HG03095 (cell line): ENCODE measurements around the gene SPACDR.
"Not testable (repeated sequence)": the region's sequence is repeated elsewhere in the genome, so short reads cannot be mapped to it uniquely, and the experiment has no call there.

ENCODE experiments used
- ATAC-seq: cut with Tn5 transposase; IDR thresholded peaks from one replicate; pipeline ENCODE4 v1.9.1; 2021; ENCODE audit warnings: moderate library complexity; ENCODE audit not compliant: unreplicated experiment

SPACDR gene, protein sequence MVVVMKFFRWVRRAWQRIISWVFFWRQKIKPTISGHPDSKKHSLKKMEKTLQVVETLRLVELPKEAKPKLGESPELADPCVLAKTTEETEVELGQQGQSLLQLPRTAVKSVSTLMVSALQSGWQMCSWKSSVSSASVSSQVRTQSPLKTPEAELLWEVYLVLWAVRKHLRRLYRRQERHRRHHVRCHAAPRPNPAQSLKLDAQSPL

DNA sequence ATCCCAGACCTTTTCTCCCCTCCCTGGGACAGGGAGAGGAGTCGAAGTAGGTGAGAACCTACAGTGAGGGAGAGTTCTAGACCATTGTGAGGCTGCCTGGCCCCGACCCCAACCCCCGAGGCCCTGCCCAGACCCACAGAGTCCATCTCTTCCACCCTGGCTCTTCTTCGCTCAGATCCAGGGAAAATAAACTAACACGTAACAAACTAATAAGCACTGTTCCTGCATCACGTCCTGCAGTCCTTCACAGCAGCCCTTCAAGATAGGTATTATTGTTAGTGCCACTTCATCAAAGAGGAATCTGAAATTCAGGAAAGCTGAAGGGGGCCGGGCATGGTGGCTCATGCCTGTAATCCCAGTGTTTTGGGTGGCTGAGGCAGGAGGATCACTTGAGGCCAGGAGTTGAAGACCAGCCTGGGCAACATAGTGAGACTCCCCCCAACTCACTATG lies at the start of gene SPACDR:
TSS of gene SPACDR (minus strand) at position 51 of the 451 bp plus-strand sequence. CDS start 235 bp downstream, outside the sequence.
- no peak for ATAC-seq

DNA sequence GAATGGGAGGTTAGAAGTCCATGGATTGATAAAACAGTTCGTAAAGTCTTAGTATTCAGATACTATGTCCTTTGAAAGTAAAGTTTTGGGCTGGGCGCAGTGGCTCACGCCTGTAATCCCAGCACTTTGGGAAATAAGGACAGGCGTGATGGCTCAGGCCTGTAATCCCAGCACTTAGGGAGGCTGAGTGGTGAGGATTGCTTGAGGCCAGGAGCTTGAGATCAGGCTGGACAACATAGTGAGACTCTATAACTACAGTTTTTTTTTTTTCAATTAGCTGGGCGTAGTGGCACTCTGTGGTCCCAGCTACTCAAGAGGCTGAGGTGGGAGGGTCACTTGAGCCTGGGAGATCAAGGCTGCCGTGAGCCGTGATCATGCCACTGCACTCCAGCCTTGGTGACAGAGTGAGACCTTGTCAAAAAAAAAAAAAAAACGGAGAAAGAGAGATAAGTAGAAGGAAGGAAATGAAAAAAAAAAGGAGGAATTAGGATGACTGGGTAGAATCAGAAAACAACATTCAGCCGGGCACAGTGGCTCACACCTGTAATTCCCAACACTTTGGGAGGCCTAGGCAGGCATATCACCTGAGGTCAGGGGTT lies 49.3 kb upstream of the SPACDR start:
- ATAC-seq = no peak

DNA sequence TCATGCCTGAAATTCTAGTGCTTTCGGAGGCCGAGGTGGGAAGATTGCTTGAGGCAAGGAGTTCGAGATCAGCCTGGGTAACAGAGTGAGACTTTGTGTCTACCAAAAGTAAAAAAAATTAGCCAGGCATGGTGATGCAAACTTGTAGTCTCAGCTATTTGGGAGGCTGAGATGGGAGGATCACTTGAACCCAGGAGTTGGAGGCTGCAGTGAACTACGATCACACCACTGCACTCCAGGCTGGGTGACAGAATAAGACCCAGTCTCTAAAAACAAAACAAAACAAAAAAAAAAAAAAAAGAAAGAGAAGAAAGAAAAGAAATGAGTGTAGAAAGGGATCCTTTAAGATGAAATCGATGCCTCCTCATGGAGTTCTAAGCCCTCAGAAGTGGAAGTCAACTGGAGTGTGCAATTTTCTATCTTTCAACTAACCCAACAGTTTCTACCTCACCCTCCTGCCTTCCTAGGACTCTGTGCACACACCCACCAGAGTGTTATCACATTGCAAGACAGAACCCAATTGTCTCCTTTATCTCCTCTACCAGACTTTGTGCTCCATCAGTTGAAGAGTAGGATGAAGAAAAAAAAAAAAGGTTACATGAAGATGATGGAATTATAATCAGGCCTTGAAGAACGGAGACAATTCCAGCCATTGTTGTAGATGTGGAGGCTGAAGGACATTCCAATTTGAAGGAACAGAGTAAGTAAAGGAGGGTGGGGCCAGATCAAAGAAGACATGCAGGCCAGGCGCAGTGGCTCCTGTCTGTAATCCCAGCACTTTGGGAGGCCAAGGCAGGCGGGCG lies 46.6 kb upstream of the SPACDR start:
- no peak for ATAC-seq

DNA sequence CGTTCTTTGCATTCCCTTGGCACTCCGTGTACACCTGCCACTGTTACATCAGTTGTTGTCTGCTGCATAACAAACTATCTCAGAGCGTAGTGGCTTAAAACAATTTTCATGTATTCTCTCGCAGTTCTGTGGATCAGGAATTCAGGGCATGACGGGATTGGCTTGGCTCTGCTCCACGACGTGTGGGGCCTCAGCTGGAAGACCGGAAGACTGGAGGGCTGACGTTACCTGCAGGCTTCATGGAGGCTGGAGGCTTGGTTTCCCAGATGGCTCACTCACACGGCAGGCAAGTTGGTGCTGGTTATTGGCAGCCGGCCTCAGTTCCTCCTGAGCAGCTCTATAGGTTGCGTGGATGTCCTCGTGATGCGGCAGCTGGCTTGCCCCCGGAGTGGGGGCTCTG lies 45.2 kb upstream of the SPACDR start:
- ATAC-seq = no peak

DNA sequence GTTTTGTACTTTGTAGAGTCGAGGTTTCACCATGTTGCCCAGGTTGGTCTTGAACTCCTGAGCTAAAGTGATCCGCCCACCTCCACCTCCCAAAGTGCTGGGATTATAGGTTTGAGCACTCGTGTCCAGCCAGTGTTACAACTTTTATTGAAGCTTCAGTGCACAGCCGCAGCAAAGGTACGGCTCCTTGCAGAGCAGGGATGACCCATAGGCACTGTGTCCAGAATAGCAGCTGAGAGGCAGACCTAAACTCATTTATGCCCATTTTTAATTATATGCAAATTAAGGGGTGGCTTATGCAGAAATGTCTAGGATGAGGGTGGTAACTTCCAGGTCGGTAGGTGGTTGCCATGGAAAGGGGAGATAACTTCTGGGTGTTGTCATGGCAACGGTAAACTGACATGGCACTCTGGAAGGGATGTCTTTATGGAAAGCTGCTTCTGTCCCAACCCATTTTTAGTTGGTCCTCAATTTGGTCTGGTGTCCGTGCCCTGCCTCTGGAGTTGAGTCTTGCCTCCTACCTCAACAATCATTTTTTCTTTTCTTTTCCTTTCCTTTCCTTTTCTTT lies 42.4 kb upstream of the SPACDR start:
- no peak for ATAC-seq

DNA sequence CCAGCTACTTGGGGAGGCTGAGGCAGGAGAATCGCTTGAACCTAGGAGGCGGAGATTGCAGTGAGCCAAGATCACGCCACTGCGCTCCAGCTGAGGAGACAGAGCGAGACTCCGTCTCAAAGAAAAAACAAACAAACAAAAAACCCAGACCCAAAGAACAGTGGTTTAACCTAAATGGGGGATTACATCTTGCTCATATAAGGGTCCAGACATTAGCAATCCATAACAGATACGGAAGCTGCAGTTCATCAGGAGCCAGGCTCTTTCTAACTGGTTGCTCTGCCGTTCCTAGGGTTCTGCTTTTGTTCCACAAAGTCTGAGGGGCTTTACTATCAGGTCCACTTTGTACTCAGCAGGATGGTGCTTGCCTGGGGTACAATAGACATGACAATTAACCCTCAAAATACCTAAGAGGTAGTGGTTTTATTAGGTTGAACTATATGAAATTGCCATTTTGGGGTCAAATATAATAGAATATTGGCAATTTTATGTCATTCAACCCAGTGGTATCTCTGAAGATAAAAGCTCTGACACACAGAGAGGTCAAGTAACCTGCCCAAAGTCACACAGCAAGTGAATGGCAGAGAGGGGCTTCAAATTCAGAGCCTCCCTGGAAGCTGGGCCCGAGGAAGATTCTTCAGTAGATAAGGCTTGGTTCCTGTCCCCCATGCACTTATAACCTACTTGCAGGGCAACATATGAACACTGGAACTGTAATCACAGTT lies 41.0 kb upstream of the SPACDR start:
- no peak for ATAC-seq

DNA sequence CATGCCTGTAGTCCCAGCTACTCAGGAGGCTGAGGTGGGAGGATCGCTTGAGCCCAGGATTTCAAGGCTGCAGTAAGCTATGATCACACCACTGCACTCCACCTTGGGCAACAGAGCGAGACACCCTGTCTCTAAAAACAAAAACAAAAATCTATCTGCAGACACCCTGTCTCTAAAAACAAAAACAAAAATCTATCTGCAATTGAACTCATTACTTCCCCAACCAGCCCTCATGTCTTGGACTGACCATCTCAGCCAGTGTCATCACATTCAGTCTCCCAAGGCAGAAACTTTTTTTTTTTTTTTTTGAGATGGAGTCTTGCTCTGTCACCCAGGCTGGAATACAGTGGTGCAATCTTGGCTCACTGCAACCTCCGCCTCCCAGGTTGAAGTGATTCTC lies 40.0 kb upstream of the SPACDR start:
- ATAC-seq = not testable (repeated sequence)

DNA sequence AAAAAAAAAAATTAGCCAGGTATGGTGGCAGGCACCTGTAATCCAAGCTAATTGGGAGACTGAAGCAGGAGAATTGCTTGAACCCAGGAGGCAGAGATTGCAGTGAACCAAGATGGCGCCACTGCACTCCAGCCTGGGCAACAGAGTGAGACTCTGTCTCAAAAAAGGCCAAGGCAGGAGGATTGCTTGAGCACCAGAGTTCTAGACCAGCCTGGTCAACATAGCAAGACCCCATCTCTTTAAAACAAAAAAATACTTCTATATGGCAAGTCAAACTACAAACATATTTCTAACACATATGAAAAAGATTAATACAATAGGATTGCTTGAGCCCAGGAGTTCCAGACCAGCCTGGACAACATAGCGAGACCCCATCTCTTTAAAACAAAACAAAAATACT lies 36.7 kb upstream of the SPACDR start:
- ATAC-seq = not testable (repeated sequence)

DNA sequence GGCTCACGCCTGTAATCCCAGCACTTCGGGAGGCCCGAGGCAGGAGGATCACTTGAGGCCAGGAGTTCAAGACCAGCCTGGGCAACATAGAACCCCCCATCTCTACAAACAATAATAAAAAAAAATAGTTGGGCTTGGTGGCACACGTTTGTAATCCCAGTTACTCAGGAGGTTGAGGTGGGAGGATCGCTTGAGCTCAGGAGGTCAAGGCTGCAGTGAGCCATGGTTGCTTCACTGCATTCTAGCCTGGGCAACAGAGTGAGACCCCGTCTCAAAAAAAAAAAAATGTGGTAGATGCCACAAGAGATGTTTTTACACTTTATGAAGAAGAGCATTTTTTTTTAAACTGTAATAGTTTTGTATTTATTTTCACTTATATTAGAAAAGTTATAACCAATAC lies 32.4 kb upstream of the SPACDR start:
- ATAC-seq = no peak

DNA sequence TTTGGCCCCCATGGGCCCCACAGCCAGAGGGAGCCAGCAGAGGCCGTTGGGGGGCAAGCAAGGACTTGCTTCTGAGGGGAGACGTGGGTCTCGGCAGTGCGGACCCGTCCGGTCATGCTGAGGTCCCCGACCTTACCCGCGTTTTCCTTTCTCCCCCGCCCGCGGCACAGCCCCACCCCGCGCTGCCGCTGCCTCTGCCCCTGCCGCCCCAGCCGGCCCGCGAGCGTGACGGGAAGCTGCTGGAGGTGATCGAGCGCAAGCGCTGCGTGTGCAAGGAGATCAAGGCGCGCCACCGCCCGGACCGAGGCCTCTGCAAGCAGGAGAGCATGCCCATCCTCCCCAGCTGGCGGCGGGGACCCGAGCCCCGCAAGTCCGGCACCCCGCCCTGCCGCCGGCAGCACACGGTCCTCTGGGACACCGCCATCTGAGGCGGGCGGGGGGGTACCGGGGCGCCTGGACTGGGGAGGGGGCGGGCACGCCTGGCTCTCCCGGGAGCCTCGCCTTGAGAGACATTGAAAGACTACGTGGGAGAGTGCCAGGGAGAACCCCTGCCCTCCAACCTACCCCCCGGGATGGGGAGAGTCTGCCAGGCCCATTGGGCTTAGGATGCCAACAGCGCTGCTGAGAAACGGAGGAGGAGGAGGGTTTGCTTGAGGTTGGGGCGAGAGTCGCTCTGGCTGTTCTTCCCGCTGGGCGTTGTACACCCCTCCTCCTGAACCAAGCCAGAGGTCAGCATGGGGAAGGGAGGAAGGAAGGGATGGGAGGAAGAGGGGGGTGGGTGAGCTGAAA lies 29.6 kb upstream of the SPACDR start:
- ATAC-seq = no peak

DNA sequence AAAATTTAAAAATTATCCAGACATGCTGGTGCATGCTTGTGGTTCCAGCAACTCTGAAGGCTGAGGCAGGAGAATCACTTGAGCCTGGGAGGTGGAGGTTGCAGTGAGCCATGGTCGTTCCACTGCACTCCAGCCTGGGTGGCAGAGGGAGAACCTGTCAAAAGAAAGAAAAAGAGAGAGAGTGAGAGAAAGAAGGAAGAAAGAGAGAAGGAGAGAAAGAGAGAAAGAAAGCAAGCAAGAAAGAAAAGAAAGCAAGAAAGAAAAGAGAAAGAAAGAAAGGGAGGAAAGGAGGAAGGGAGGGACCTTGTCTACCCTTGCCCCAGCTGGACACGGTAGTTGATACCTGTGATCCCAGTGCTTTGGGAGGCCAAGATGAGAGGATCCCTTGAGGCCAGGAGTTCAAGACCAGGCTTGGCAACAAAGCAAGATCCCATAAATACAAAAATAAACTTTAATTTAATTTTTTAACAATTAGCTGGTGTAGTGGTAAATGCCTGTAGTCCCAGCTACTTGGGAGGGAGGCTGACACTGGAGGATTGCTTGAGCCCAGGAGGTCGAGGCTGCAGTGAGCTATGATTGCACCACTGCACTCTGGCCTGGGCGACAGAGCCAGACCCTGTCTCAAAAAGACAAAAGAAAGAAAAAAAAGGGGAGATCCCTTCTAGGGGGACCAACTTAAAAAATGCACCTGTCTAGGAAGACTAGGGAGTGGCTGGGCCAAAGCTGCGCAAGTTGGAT lies 28.8 kb upstream of the SPACDR start:
- ATAC-seq = no peak

DNA sequence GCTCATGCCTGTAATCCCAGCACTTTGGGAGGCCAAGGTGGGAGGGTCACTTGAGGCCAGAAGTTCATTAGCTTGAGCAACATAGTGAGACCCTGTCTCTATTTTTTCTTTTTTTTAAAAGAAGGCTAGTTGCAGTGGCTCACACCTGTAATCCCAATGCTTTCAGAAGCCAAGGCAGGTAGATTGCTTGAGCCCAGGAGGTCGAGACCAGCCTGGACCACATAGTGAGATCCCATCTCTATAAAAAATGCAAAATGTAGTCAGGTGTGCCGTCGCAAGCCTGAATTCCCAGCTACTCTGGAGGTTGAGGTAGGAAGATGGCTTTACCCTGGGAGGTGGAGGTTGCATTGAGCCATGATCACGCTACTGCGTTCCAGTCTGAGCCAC lies 27.1 kb upstream of the SPACDR start:
- no peak for ATAC-seq

DNA sequence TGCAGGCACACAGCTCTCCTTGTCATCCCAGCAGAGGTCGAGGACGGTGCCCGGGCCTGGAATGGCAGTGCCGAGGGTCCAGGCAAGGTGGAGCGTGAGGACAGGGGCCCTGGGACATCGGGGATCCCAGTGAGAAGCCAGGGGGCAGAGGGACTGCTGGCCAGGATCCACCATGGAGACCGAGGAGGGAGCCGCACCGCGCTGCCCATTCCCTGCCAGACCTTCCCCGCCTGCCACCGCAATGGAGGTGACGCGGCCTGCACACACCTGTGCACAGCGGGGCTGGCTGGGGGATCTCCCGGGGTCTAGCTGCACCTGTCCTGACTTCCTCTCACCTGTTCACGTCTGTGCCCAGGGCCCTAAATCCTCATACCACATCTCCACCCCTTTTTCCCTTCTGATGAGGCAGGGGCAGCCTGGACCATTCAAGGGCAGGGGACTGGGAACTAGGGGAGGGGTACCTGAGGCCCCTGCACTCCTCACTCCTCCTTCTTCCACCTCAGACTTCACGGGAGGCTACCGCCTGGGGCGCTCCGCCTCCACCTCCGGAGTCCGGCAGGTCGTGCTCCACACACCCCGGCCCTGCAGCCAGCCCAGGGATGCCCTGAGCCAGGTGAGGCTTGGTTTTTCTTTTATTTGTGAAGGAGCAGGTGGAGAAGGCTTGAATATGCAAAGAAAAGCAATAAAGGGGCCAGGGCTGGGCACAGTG lies 26.6 kb upstream of the SPACDR start:
- ATAC-seq = no peak

DNA sequence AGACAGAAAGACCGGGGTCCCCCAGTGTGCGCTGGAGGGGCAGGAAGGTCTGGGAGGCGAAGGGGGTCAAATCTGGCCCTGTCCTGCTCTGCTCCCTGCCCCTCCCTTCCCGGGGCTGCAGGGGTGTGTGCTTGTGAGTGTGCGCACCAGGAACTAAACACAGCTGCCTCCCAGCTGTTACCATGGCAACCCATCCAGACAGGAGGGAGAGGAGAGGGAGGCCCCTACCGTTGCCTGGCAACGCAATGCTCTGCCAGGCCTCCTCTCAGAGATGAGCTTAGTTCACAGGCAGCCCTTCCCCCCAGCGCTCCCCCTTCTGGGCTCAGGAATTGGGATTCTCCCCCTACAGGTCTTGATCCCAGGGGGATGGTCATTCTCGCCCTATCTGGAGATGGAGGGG lies 25.8 kb upstream of the SPACDR start:
- no peak for ATAC-seq

DNA sequence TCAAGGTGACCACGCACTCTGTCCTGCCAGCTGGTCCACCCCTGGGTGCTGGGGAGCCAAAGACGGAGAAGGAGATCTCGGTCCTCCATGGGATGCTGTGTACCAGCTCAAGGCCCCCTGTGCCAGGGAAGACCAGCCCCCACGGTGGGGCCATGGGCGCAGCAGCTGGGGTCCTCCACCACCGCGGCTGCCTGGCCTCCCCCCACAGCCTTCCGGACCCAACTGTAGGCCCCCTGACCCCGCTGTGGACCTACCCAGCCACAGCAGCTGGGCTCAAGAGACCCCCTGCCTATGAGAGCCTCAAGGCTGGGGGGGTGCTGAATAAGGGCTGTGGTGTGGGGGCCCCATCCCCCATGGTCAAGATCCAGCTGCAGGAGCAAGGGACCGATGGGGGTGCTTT lies 25.1 kb upstream of the SPACDR start:
- no peak for ATAC-seq

DNA sequence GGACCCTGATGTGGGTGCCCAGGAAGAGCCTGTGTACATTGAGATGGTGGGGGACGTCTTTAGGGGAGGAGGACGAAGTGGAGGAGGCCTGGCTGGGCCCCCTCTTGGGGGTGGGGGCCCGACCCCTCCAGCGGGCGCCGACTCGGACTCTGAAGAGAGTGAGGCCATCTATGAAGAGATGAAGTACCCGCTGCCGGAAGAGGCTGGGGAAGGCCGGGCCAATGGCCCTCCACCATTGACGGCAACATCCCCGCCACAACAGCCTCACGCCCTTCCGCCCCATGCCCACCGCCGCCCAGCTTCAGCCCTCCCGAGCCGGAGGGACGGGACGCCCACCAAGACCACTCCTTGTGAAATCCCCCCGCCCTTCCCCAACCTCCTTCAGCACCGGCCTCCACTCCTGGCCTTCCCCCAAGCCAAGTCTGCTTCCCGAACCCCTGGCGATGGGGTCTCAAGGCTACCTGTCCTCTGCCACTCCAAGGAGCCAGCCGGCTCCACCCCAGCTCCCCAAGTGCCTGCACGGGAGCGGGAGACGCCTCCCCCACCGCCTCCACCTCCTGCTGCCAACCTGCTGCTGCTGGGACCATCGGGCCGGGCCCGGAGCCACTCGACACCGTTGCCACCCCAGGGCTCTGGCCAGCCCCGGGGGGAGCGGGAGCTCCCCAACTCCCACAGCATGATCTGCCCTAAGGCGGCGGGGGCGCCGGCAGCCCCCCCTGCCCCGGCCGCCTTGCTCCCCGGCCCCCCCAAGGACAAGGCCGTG lies 24.5 kb upstream of the SPACDR start:
- no peak for ATAC-seq

DNA sequence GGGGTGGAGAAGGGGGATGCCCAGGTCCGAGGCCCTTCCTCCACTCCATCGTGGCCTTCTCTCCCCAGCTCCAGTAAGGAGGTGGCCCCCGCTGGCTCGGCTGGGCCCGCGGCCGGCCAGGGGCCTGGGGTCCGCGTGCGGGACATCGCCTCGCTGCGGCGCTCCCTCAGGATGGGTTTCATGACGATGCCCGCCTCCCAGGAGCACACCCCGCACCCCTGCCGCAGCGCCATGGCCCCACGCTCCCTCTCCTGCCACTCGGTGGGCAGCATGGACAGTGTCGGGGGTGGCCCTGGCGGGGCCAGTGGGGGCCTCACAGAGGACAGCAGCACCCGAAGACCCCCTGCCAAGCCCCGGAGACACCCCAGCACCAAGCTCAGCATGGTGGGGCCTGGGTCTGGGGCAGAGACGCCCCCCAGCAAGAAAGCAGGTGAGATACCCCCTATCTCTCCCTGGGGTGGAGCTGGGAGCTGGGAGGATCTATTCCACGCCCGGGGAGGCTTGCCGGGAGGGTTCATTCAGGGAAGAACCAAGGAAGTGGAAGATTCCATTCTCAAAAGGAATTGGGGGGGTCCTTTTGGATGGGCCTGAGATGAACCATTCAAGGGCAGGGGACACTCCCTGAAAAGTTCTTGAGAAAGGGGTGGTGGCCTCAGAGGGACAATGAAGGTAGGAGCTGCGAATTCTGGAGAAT lies 22.8 kb upstream of the SPACDR start:
- ATAC-seq = no peak
